NCI-H774 (cell line): ENCODE measurements around the gene RNASEH2A.
"Not testable (repeated sequence)": the region's sequence is repeated elsewhere in the genome, so short reads cannot be mapped to it uniquely, and the experiment has no call there.

ENCODE experiments used
- DNase-seq: peaks from one replicate; lab custom pipeline; 2025; lab: John Stamatoyannopoulos, UW

The RNASEH2A gene

DNA sequence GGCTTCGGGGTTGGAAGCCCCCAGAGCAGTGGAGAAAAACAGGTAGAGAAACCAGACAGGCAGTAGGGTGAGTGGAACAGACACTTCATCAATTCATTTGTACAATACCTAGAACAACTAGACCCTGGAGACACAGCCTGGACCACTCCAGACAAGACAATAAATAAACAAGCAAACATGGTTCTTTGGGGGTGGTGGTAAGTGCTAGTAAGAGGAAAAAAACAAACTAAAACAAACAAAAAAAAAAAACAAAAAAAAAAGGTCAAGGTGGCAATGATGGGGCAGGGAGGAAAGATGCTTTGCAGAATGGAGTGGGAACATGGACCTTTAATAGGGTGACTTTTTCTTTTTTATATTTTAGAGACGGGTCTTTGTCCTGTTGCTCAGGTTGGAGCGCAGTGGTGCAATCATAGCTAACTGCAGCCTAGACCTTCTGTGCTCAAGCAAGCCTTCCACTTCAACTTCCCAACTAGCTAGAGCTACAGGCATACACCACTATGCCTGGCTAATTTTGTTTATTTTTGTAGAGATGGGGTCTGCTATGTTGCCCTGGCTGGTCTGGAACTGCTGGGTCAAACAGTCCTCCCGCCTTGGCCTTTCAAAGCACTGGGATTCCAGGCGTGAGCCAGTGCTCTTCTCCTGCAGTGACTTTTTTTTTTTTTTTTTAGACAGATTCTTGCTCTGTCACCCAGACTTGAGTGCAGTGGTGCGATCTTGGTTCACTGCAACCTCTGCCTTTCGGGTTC is 12.0 kb upstream of the RNASEH2A start:
- no peak for DNase-seq

GRCh38 chr19:12794971-12795381 is 11.4 kb upstream of the RNASEH2A start:
- DNase-seq: no peak

- DNase-seq: peak; percentile 61
Observed at GRCh38 chr19:12796146-12797071, 10.0 kb upstream of the RNASEH2A start.

- no peak for DNase-seq
Observed at GRCh38 chr19:12797141-12797587, 9.2 kb upstream of the RNASEH2A start.

DNA sequence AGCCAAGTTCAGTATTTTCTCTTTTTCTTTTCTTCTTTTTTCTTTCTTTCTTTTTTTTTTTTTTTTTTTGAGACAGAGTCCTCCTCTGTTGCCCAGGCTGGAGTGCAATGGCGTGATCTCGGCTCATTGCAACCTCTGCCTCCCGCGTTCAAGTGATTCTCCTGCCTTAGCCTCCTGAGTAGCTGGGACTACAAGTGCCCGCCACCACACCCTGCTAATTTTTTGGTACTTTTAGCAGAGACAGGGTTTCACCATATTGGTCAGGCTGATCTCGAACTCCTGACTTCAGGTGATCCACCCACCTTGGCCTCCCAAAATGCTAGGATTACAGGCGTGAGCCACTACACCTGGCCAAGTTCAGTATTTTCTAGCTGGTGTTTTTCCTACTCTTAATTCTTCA is 8.8 kb upstream of the RNASEH2A start:
- DNase-seq: not testable (repeated sequence)

DNA sequence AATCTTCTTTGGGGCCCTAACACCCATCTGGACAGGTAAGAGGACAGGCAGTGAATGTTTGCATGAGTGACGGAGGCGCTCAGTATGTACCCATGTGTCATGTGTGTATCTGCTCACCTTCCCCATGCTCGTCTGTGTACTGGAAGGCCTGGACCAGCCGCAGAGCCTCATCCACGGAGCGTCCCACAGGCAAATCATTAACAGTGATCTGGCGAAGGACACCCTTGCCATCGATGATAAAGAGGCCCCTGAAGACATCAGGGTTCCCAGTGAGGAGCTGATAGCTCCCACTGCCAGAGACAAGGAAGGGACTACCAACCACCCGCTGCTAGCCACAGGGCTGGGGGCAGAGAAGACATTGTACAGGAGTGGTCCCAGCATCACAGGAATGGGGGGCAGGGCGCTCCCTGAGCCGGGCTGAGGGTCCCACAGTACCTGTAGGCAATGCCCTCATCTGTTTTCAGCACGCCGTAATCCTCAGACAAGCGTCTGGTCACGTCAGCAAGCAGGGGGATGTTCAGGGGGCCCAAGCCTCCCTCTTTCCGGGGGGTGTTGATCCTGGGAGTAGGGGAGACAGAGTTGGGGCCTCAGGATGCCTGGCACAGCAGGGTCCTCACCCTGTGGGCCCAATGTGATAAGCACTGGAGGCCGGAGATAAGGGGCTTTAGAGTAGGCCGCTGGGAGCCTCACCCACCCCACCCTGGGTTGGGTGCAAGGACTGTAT is 6.5 kb upstream of the RNASEH2A start:
- no peak for DNase-seq

- no peak for DNase-seq
Observed at GRCh38 chr19:12800466-12800770, 6.0 kb upstream of the RNASEH2A start.

- no peak for DNase-seq
Observed at GRCh38 chr19:12800923-12801465, 5.4 kb upstream of the RNASEH2A start.

DNA sequence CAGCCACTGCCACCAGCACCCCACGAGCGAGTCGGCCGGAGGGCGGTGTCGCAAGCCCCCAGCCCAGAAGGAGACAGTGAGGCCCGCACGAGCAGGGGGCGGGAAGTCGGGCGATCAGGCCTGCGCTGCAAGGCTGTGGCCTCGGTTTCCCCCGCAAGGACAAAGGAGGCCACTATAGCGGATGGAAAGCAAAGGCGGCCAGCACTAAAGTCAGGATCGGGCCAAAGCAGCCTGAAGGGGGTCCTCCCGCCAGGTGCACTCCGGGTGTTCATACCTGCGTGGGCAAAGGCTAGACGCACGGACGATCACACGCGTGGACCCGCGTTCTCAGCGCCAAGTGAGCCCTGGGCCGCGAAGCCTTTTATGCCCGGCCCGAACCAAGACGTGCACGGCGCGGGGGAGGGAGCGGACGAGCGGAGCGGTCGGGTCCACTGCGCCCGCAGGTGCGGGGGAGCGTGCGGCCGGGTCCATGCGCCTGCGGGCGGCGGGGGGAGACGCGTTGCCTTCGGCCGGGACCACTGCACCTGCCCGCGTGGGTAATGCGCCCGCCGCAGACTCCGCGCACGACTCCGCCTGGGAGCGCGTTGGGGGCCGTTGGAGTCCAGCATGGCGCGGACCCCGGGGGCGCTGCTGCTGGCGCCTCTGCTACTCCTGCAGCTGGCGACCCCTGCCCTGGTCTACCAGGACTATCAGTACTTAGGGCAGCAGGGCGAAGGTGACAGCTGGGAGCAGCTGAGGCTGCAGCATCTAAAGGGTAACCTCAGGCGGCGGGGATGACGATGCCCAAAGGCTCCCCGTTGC is 4.7 kb upstream of the RNASEH2A start, which contains the start of the genes PRDX2 and THSD8:
Gene PRDX2, minus strand, starts transcription at position 335 of the 801 bp plus-strand sequence. CDS start 539 bp downstream, outside the sequence.
Gene THSD8, plus strand, starts transcription at position 604 of the 801 bp plus-strand sequence. Its CDS starts 3 bp downstream, at position 607.
- DNase-seq: peak; percentile 82

- DNase-seq: no peak
Observed at GRCh38 chr19:12802267-12803106, 3.9 kb upstream of the RNASEH2A start.

DNA sequence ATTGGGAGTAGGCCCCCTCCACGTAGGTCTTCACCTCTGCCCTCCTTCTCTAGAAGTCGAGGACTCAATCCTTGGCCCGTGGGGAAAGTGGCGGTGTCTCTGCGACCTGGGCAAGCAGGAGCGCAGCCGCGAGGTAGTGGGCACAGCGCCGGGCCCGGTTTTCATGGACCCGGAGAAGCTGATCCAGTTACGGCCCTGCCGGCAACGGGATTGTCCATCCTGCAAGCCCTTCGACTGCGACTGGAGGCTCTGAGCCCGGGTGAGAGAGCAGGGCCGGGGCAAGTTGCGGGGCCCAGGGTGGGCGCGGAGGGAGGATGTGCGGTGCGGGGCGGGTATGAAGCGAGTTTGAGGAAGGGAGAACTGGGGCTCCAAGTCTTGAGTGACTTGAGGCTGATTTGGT is 2.3 kb upstream of the RNASEH2A start:
- no peak for DNase-seq

DNA sequence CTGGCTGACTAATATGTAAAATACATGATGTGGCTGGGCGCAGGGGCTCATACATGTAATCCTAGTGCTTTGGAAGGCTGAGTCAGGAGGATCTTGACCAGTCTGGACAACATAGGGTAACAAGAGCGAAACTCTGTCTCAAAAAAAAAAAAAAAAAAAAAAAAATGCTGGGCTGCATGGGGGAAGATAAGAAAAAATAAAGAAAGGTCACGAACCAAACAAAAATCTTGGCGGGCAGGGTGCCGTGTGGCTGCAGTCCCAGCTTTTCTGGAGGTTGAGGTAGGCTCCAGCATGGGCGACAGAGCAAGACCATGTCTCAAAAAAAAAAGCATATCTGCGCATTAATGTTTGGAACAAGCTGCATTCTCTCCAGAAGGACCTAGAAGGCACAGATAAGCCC is 8.7 kb downstream of the RNASEH2A start:
- DNase-seq: no peak

GRCh38 chr19:12817188-12817587 is 10.8 kb downstream of the RNASEH2A start:
- DNase-seq: not testable (repeated sequence)

- DNase-seq: not testable (repeated sequence)
Observed at GRCh38 chr19:12817810-12818209, 11.4 kb downstream of the RNASEH2A start.

- DNase-seq: no peak
Observed at GRCh38 chr19:12821761-12822160, 15.4 kb downstream of the RNASEH2A start.

GRCh38 chr19:12825254-12826131 is 19.1 kb downstream of the RNASEH2A start:
- no peak for DNase-seq

DNA sequence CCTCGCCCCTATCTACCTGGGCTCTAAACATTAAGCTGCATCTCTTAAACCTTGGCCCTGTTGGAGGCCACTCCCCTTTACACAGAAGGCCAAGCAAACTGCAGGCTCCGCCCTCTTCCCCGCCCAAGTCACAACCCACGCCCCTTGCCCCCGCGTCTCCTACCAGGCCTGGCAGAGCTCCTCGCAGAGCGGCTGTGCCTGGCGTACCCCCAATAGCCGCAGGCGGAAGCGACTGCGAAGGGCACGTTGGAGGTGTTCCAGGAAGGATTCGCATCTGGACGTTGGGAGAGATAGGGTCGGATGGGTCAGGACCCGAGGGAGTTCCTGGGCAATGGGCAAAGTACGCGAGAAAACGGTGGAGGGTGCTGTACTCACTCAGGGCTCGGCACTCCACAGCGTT is 22.1 kb downstream of the RNASEH2A start:
- peak; percentile 42 for DNase-seq

GRCh38 chr19:12833418-12833737 is 27.0 kb downstream of the RNASEH2A start:
- no peak for DNase-seq
